HFF-Myc (cell line): Measurements from ENCODE around the gene ADGRA1.

ENCODE experiments used
- DNase-seq: peaks from one replicate; pipeline ENCODE4 v3.0.0-alpha.2; 2011; ENCODE audit warnings: low read depth; ENCODE audit errors: extremely low read depth
- H3K4me3 ChIP-seq: replicated peaks from 2 replicates; pipeline ENCODE4 v1.5.1; 2011; ENCODE audit warnings: low read depth, mild to moderate bottlenecking, control low read depth, low read length
- TF ChIP-seq, protein P1 (sequence below): IDR thresholded peaks from 2 replicates; pipeline ENCODE4 v1.5.1; 2012; ENCODE audit warnings: mild to moderate bottlenecking, low read depth, low read length, control low read depth; ENCODE audit errors: missing control alignments

The ADGRA1 gene

DNA sequence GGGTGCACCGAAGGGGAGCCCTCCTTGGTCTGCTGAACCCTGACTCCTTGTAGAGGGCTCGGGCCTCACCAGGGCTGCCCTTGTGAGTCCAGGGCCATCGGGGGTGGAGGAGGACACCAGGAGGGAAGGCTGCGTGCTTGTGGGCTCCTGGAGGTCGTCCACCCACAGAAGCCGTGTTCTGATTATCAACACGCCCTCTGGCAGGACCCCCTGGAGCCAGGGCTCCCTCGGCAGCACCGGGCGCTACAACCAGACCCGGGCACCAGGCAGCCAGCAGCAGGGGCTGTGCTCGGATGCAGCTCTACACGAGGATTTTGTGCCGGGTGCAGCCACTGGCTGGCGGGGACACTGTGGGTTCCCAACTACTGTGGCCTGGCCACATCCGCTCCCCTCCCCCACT, 6.1 kb upstream of the ADGRA1 start:
- no peak for DNase-seq
- TF ChIP-seq, protein P1, sequence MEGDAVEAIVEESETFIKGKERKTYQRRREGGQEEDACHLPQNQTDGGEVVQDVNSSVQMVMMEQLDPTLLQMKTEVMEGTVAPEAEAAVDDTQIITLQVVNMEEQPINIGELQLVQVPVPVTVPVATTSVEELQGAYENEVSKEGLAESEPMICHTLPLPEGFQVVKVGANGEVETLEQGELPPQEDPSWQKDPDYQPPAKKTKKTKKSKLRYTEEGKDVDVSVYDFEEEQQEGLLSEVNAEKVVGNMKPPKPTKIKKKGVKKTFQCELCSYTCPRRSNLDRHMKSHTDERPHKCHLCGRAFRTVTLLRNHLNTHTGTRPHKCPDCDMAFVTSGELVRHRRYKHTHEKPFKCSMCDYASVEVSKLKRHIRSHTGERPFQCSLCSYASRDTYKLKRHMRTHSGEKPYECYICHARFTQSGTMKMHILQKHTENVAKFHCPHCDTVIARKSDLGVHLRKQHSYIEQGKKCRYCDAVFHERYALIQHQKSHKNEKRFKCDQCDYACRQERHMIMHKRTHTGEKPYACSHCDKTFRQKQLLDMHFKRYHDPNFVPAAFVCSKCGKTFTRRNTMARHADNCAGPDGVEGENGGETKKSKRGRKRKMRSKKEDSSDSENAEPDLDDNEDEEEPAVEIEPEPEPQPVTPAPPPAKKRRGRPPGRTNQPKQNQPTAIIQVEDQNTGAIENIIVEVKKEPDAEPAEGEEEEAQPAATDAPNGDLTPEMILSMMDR = no peak
- H3K4me3 ChIP-seq = no peak overlapping the region

DNA sequence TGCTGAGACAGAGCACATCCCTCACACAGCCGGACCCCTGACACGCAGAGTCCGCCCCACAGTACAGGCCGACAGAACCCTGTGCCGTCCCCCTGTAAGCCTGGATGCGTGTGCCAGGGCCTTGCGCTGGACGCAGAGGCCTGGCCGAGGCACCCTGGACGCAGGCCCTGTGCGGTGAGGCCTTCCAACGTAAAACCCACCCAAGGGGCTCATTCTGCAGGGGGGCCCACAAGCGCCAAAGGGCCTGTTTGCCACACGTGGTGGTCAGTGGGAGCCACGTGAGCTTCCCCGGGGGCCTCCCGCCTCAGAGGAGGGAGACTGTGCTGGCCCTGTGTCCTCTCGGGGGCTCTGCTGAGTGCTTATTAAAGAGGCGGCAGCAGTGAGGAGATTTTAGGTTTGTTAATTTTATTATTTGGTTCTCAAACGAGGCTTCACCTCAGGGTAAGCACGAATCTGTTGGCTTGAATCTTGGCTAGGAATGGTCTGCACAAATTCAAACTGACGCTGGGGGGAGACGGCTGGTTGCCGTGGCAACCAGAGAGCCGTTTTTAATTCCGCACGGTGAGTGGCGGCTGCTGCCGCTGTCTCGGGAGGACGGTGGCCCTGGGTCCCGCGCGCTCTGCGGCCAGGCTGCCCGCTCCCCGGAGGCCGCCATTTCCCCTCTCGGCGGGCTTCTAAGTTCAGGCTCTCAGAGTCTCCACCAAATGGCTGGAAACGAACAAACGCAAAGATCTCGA, 4.9 kb upstream of the ADGRA1 start:
- DNase-seq = no peak
- H3K4me3 ChIP-seq = no peak overlapping the region
- TF ChIP-seq, protein P1 = no peak

DNA sequence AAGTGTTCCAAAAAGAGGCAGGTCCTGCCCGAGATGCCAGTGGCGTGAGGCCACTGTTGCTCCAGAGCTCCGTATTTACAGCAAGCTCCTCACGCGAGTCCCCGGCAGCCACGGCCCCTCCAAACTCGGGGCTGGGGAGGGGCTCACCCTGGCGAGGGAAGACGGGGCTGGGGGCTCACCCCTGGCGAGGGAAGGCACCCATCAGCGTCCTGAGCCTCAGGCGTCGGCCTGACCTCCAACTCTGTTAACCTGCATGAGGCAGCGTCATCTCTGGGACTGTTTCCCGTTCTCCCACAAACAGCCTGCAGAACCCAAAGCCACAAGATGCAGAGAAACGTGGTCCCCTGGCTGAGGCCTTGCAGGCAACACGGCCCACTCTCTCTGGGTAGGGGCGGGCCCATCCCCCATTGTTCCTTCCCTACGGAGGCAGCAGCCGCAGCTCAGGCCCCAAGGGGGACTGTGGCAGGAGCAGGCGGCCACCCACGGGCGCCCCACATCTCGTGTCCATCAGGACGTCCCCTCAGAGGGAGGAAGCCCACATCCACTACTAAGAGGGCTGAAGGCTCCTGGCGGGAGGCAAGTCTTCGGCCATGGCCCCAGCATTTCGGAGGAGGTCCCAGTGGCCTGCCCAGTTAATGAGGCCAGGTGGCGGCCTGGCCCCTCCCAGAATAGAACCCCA, 4.2 kb upstream of the ADGRA1 start:
- DNase-seq = no peak

DNA sequence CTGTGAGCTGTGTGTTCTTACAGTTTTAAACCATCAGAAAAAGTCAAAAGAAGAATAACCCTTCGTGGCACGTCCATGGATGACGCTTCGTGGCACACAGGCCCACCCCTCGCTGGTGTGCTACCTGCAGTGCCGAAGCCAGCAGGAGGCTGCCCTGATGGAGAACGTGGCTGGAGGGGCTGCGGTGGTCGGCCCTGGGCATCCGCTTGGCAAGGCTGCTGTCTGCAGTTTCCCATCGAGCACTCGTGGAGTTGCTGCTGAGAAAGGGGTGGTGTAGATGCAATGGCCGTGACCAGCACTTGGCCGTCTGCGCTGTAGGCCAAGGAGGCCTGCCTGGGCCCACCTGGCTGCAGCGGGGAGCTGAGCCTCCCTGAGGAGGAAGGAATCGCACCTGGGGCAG, 3.2 kb upstream of the ADGRA1 start:
- DNase-seq = no peak
- TF ChIP-seq, protein P1 = no peak
- no peak overlapping the region for H3K4me3 ChIP-seq

More for the DNA sequence above, 4.2 kb upstream of the ADGRA1 start:
- no peak overlapping the region for H3K4me3 ChIP-seq
- TF ChIP-seq, protein P1 = no peak

DNA sequence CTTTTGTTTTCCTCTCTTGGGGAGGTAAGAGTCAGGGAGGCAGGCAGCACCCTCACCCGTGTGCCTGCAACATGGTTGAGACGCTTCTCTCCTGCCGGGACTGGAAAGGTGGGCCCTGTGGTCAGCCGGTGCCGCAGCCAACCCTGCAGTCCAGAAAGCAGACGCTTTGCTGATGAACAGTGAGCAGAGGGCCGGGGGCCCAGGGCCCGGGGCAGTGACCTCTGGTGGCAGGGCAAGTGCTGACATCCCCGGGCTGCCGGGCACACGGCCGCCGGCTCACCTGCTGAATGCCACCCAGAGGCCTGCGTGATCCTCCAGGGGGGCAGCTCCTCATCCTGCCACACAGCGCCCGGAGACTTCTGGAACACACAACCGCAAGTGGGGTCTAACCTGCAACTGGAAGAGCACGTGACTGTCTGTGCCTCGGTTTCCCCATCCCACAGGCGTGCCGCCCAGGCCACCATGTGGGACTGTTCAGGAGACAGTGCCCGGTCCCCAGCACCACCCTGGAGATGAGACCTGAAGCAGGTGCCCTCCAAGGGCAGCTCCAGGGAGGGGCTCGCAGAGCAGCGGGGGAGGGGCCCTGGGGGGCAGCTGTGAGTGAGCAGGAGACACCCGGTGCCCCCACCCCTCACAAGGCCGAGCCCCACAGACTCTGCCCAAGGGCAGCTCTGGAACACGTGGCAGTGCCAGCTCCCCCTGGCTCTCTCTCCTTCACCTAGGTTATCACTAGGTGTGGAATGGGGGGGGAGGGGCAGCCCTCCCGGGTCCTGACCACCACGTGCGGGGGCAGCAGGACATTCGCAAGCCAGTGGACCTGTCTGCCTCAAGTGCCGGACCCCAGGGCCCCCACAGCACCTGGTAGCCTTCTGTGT, 2.2 kb upstream of the ADGRA1 start:
- DNase-seq = no peak
- H3K4me3 ChIP-seq = no peak overlapping the region
- TF ChIP-seq, protein P1 = no peak

DNA sequence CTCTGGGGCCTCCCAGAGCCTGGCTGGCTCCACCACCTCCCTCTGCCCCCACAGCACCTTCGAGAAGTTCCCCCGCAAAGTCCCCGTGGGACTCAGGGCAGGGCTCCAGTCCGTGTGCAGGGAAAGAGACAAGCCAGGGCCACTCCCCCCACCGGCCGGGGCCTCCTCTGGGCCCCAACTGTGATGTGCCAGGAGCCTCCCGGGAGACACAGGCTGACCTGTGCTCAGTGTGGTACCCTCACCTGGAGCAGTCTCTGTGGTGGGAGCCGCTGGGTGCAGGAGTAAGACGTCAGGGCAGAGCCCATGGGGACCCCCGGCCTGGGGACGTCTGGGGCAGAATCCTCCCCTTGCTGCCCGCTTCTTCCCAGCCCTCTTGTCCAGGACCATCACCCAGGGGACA, 1.5 kb upstream of the ADGRA1 start:
- no peak for DNase-seq
- H3K4me3 ChIP-seq = no peak overlapping the region
- TF ChIP-seq, protein P1 = no peak
